HepG2 (cell line): ENCODE measurements around the gene CCDC9B. TPM values are rescaled to one million over a fixed set of nuclear protein-coding genes. Genes with fewer than 3 reads are reported as not detected.
A peak's percentile ranks its signal among the peaks of the same experiment; 100 is the strongest.

ENCODE experiments used
- CREB1 ChIP-seq, 2 experiments: fragments of 450-650 bp in 1 of 2; IDR thresholded peaks; 2 replicates each; pipeline ENCODE4 v1.6.1; 2016 to 2017; ENCODE audit warnings: control low read depth in 1 of 2, mild to moderate bottlenecking in 1 of 2, missing compliant biosample characterization in 1 of 2, missing genetic modification characterization in 1 of 2
- HNRNPLL ChIP-seq: fragments of 200-400 bp; formaldehyde crosslinking; IDR thresholded peaks from 2 replicates; pipeline ENCODE4 v1.6.1; 2017; ENCODE audit warnings: mild to moderate bottlenecking, low read depth, low read length; ENCODE audit not compliant: poor library complexity, severe bottlenecking
- RAD51 ChIP-seq: fragments of 450-650 bp; IDR thresholded peaks from 2 replicates; pipeline ENCODE4 v1.6.1; 2016; ENCODE audit warnings: borderline replicate concordance
- TBX2 ChIP-seq: sonication (generic); formaldehyde crosslinking; IDR thresholded peaks from 2 replicates; pipeline ENCODE4 v1.5.0; 2020; ENCODE audit warnings: missing genetic modification reagents, mild to moderate bottlenecking, borderline replicate concordance
- TCF12 ChIP-seq, 2 experiments: fragments of 450-650 bp in 1 of 2; sonication (generic) in 1 of 2; formaldehyde crosslinking in 1 of 2; IDR thresholded peaks; 2 replicates each; pipeline versions ENCODE4 v1.6.1 to v1.8.0; 2017 to 2022; ENCODE audit warnings: antibody characterized with exemption in 1 of 2, mild to moderate bottlenecking in 1 of 2, missing genetic modification reagents in 1 of 2, moderate library complexity in 1 of 2
- ZNF205 ChIP-seq: IDR thresholded peaks from 2 replicates; pipeline ENCODE4 v1.6.1; 2018; ENCODE audit warnings: missing biosample characterization, missing genetic modification reagents
- ZNF816 ChIP-seq: sonication (generic); formaldehyde crosslinking; IDR thresholded peaks from 2 replicates; pipeline ENCODE4 v1.8.0; 2022; ENCODE audit warnings: missing genetic modification reagents, mild to moderate bottlenecking, borderline replicate concordance
- polyA plus RNA-seq, 8 experiments: library from polyadenylated mRNA; depleted of rRNA in 3 of 8; stranded (reverse) in 7 of 8; unstranded in 1 of 8; fragments of >200 nt; fragmentation: Illumina TruSeq in 4 of 8; extraction: Trizol in 4 of 8; gene quantifications; 2 replicates each; pipeline versions ENCODE4 v1.2.1 to v1.2.3, GENCODE V29; 2011 to 2016; ENCODE audit warnings: low read depth in 4 of 8, missing spikeins in 1 of 8, mixed read lengths in 1 of 8; ENCODE audit not compliant: insufficient read depth in 1 of 8
- total RNA-seq, 5 experiments: library from RNA; depleted of rRNA; stranded (reverse); fragments of >200 nt; fragmentation: Illumina TruSeq; extraction: Trizol; gene quantifications; 2 replicates each; pipeline ENCODE4 v1.2.3, GENCODE V29; 2016; ENCODE audit warnings: low read depth in 1 of 5
- TF ChIP-seq, protein P1 (sequence below): sonication (generic); formaldehyde crosslinking; IDR thresholded peaks from 2 replicates; pipeline ENCODE4 v1.5.1; 2020; ENCODE audit warnings: missing genetic modification reagents, mild to moderate bottlenecking, borderline replicate concordance
- TF ChIP-seq, protein P2 (sequence below): sonication (generic); formaldehyde crosslinking; IDR thresholded peaks from 2 replicates; pipeline ENCODE4 v1.5.1; 2020; ENCODE audit warnings: mild to moderate bottlenecking, missing genetic modification reagents, moderate library complexity
- TF ChIP-seq, protein P3 (sequence below): sonication (generic); formaldehyde crosslinking; IDR thresholded peaks from 2 replicates; pipeline ENCODE4 v1.5.0; 2020; ENCODE audit warnings: missing genetic modification reagents
- TF ChIP-seq, protein P4 (sequence below): sonication (generic); formaldehyde crosslinking; IDR thresholded peaks from 2 replicates; pipeline ENCODE4 v1.4.0; 2020; ENCODE audit warnings: low read depth, mild to moderate bottlenecking, missing genetic modification reagents
- TF ChIP-seq, protein P5 (sequence below): sonication (generic); formaldehyde crosslinking; IDR thresholded peaks from 2 replicates; pipeline ENCODE4 v1.5.0; 2020; ENCODE audit warnings: missing genetic modification reagents

Gene CCDC9B
- total and polyA plus RNA-seq, 2 of the 13 experiments (the other 11 are each of a cell fraction or from before 2014, with no cell fraction given): 0.98 to 1.6 TPM

DNA sequence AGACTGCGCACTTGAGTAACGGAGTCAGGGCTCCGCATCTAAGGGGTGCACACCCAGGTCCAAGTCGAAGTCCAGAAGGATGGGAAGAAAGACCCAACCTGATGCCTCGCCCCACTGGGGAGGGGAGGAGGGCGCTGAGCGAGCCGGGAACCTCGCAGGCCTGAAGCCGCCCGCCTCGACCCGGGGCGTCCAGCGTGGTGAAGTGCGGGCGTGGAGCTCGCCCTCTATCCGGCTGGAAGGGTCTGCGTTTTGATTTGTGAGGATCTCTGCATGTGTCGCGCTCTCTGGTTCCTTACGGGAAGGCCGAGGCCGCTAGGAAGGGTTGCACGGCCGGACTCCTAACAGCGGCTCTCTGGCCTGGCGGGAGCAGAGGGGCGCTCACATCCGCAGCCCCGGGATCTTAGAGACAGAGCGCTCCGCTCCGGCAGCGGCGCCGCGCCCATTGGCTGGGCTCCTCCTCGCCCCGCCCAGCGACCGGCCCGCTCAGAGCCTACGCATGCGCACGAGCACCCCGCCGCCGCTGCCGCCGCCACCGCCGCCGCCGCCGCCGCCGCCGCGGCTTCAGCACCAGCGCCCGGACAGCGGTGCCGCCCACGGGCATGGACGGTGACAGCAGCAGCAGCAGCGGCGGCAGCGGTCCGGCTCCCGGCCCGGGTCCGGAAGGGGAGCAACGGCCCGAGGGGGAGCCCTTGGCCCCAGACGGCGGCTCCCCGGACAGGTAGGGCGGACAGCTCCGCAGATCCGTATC is 17.2 kb upstream of the CCDC9B start, which contains the start of gene DISP2 (continued):
- TF ChIP-seq, protein P1, sequence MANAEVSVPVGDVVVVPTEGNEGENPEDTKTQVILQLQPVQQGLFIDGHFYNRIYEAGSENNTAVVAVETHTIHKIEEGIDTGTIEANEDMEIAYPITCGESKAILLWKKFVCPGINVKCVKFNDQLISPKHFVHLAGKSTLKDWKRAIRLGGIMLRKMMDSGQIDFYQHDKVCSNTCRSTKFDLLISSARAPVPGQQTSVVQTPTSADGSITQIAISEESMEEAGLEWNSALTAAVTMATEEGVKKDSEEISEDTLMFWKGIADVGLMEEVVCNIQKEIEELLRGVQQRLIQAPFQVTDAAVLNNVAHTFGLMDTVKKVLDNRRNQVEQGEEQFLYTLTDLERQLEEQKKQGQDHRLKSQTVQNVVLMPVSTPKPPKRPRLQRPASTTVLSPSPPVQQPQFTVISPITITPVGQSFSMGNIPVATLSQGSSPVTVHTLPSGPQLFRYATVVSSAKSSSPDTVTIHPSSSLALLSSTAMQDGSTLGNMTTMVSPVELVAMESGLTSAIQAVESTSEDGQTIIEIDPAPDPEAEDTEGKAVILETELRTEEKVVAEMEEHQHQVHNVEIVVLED (CRISPR knock-in tag): 0 out of 2 replicates have a peak, but pooled peaks have one; percentile 19
- no peak for TF ChIP-seq RAD51
- TF ChIP-seq TBX2: peak; percentile 47; the same call in 1 of the 2 replicates
- TF ChIP-seq ZNF205: peak; percentile 78; the same call in 1 of the 2 replicates
- TF ChIP-seq, protein P2, sequence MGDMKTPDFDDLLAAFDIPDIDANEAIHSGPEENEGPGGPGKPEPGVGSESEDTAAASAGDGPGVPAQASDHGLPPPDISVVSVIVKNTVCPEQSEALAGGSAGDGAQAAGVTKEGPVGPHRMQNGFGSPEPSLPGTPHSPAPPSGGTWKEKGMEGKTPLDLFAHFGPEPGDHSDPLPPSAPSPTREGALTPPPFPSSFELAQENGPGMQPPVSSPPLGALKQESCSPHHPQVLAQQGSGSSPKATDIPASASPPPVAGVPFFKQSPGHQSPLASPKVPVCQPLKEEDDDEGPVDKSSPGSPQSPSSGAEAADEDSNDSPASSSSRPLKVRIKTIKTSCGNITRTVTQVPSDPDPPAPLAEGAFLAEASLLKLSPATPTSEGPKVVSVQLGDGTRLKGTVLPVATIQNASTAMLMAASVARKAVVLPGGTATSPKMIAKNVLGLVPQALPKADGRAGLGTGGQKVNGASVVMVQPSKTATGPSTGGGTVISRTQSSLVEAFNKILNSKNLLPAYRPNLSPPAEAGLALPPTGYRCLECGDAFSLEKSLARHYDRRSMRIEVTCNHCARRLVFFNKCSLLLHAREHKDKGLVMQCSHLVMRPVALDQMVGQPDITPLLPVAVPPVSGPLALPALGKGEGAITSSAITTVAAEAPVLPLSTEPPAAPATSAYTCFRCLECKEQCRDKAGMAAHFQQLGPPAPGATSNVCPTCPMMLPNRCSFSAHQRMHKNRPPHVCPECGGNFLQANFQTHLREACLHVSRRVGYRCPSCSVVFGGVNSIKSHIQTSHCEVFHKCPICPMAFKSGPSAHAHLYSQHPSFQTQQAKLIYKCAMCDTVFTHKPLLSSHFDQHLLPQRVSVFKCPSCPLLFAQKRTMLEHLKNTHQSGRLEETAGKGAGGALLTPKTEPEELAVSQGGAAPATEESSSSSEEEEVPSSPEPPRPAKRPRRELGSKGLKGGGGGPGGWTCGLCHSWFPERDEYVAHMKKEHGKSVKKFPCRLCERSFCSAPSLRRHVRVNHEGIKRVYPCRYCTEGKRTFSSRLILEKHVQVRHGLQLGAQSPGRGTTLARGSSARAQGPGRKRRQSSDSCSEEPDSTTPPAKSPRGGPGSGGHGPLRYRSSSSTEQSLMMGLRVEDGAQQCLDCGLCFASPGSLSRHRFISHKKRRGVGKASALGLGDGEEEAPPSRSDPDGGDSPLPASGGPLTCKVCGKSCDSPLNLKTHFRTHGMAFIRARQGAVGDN (CRISPR knock-in tag): peak; percentile 83
- TF ChIP-seq HNRNPLL: peak; percentile 39
- no peak for TF ChIP-seq ZNF816
- TF ChIP-seq CREB1 (IDR thresholded peaks at IDR 0.05): no peak
- no peak for TF ChIP-seq CREB1 (CRISPR knock-in tag; IDR thresholded peaks at IDR 0.05)
- no peak for TF ChIP-seq TCF12 (IDR thresholded peaks at IDR 0.05)
- no peak for TF ChIP-seq TCF12 (CRISPR knock-in tag; IDR thresholded peaks at IDR 0.05)
- TF ChIP-seq, protein P3, sequence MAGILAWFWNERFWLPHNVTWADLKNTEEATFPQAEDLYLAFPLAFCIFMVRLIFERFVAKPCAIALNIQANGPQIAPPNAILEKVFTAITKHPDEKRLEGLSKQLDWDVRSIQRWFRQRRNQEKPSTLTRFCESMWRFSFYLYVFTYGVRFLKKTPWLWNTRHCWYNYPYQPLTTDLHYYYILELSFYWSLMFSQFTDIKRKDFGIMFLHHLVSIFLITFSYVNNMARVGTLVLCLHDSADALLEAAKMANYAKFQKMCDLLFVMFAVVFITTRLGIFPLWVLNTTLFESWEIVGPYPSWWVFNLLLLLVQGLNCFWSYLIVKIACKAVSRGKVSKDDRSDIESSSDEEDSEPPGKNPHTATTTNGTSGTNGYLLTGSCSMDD (CRISPR knock-in tag): peak; percentile 39; the same call in 1 of the 2 replicates
- TF ChIP-seq, protein P4, sequence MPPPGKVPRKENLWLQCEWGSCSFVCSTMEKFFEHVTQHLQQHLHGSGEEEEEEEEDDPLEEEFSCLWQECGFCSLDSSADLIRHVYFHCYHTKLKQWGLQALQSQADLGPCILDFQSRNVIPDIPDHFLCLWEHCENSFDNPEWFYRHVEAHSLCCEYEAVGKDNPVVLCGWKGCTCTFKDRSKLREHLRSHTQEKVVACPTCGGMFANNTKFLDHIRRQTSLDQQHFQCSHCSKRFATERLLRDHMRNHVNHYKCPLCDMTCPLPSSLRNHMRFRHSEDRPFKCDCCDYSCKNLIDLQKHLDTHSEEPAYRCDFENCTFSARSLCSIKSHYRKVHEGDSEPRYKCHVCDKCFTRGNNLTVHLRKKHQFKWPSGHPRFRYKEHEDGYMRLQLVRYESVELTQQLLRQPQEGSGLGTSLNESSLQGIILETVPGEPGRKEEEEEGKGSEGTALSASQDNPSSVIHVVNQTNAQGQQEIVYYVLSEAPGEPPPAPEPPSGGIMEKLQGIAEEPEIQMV: no peak
- TF ChIP-seq, protein P5, sequence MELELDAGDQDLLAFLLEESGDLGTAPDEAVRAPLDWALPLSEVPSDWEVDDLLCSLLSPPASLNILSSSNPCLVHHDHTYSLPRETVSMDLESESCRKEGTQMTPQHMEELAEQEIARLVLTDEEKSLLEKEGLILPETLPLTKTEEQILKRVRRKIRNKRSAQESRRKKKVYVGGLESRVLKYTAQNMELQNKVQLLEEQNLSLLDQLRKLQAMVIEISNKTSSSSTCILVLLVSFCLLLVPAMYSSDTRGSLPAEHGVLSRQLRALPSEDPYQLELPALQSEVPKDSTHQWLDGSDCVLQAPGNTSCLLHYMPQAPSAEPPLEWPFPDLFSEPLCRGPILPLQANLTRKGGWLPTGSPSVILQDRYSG (CRISPR knock-in tag): peak; percentile 48; the same call in 1 of the 2 replicates
